ENCODE results near the gene PGBD1. TPM values are rescaled to one million over a fixed set of nuclear protein-coding genes. Genes with fewer than 3 reads are reported as not detected.

PGBD1 gene
- total RNA-seq, 1 experiment from 2014 or later, result 11.6 TPM

DNA sequence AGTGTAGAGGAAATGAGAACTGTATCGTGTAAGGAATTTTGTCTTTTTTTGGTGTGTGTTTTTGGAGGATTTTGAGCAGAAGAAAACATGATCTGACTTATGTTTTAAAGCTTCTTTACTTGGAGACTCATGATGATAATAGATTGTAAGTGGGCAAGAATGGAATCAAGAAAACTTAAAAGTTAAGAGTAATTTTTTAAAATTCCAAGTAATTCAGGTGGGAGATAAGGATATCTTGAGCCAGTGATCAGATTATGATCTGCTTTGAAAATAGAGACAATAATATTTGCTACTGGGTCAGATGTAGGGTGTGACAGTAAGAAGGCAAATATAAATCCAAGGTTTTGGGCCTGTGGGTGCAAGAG lies 13.7 kb upstream of the PGBD1 start:
- intact Hi-C loops (cut with micrococcal nuclease; ENCODE audit: unreplicated experiment), result loop anchor here (2.0 kb wide), 2 partner anchors 15 to 81 kb away; partner anchors contain the start of genes ZKSCAN3 and ZKSCAN4
- Histone ChIP-seq H3K4me1 (ENCODE audit: insufficient read depth, low read length, poor library complexity, severe bottlenecking) (peaks cover 11% of the 10 kb centered on the region), H3K36me3 (ENCODE audit: insufficient read depth, low read length, poor library complexity, severe bottlenecking) (peaks cover 6% of the 10 kb centered on the region), H3K9me3 (ENCODE audit: low read depth, low read length, poor library complexity, severe bottlenecking) (no peaks in the 10 kb centered on the region), H3K4me3 (ENCODE audit: low read depth, low read length, poor library complexity, severe bottlenecking) (peak overlapping the region; percentile 69), H3K27ac (ENCODE audit: low read depth, low read length, poor library complexity, severe bottlenecking) (peak overlapping the region; percentile 79), H3K27me3 (replicated peaks; ENCODE audit: insufficient read depth, low read depth, low read length, poor library complexity) (no peaks in the 10 kb centered on the region)
- TSS peak; percentile 73 for BruUV-seq (replicated peaks)
- no peak for DNase-seq (ENCODE audit: low spot score)
- TF ChIP-seq, protein P1, sequence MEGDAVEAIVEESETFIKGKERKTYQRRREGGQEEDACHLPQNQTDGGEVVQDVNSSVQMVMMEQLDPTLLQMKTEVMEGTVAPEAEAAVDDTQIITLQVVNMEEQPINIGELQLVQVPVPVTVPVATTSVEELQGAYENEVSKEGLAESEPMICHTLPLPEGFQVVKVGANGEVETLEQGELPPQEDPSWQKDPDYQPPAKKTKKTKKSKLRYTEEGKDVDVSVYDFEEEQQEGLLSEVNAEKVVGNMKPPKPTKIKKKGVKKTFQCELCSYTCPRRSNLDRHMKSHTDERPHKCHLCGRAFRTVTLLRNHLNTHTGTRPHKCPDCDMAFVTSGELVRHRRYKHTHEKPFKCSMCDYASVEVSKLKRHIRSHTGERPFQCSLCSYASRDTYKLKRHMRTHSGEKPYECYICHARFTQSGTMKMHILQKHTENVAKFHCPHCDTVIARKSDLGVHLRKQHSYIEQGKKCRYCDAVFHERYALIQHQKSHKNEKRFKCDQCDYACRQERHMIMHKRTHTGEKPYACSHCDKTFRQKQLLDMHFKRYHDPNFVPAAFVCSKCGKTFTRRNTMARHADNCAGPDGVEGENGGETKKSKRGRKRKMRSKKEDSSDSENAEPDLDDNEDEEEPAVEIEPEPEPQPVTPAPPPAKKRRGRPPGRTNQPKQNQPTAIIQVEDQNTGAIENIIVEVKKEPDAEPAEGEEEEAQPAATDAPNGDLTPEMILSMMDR (conservative IDR thresholded peaks at IDR 0.05; ENCODE audit: low read depth, low read length), result no peak
- TF ChIP-seq EZH2 (IDR thresholded peaks at IDR 0.05; ENCODE audit: borderline replicate concordance, low read depth, low read length, poor library complexity, severe bottlenecking), result no peak
- POLR2A ChIA-PET (ENCODE audit: low non-redundant PET), result no interaction called here
- CTCF ChIA-PET, result no interaction called here

DNA sequence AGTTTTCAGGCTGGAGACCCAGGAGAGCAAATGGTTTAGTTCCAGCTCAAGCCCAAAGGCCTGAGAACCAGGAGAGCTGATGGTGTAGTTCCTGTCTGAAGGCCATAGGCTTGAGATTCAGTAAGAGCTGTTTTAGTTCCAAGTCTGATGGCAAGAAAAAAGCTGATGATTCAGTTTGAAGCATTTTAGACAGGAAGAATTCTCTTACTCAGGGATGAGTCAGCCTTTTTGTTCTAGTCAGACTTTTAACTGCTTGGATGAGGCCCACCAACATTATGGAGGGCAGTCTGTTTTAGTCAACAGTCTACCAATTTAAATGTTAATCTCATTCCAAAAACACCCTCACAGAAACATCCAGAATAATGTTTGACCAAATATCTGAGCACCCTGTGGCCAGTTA lies 11.9 kb upstream of the PGBD1 start:
- intact Hi-C loops (cut with micrococcal nuclease; ENCODE audit: unreplicated experiment), result no loop called here
- Histone ChIP-seq H3K4me3 (ENCODE audit: low read depth, low read length, poor library complexity, severe bottlenecking) (no peak overlapping the region), H3K36me3 (ENCODE audit: insufficient read depth, low read length, poor library complexity, severe bottlenecking) (peaks cover 24% of the 10 kb centered on the region), H3K27me3 (replicated peaks; ENCODE audit: insufficient read depth, low read depth, low read length, poor library complexity) (no peaks in the 10 kb centered on the region), H3K4me1 (ENCODE audit: insufficient read depth, low read length, poor library complexity, severe bottlenecking) (peaks cover 11% of the 10 kb centered on the region), H3K9me3 (ENCODE audit: low read depth, low read length, poor library complexity, severe bottlenecking) (no peaks in the 10 kb centered on the region), H3K27ac (ENCODE audit: low read depth, low read length, poor library complexity, severe bottlenecking) (peak overlapping the region; percentile 29)
- ChIA-PET CTCF (no interaction called here), POLR2A (ENCODE audit: low non-redundant PET) (interaction anchor here (1.0 kb wide), 1 partner anchor 17 kb away, joined by 5 read pairs; the partner anchor contains the start of gene ZKSCAN4)
- DNase-seq (ENCODE audit: low spot score), result peak; percentile 57
- no TSS peak for BruUV-seq (replicated peaks)
- TF ChIP-seq, protein P1 (conservative IDR thresholded peaks at IDR 0.05; ENCODE audit: low read depth, low read length), result no peak

DNA sequence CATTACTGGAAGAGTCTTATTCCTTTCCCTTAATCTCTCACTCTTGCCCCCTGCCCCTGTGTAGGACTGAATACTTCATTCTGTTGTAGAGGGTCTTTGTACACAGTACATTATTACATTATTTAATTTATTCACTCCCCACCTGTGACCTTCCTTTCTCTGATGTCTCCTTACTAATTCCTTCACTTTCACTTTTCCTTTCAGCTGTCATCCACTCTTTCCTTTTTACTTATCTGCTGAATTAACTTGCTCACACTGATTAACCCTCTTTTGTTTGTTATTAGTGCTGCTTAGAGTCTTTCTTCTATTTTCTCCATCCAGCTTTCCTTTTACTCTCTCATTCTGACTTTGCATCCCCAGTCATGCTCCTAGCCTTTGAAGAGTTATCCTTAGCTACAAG lies 6.5 kb upstream of the PGBD1 start:
- POLR2A ChIA-PET (ENCODE audit: low non-redundant PET), result no interaction called here
- Histone ChIP-seq H3K27me3 (replicated peaks; ENCODE audit: insufficient read depth, low read depth, low read length, poor library complexity) (no peaks in the 10 kb centered on the region), H3K9me3 (ENCODE audit: low read depth, low read length, poor library complexity, severe bottlenecking) (no peaks in the 10 kb centered on the region), H3K4me1 (ENCODE audit: insufficient read depth, low read length, poor library complexity, severe bottlenecking) (no peaks in the 10 kb centered on the region), H3K4me3 (ENCODE audit: low read depth, low read length, poor library complexity, severe bottlenecking) (no peak overlapping the region), H3K36me3 (ENCODE audit: insufficient read depth, low read length, poor library complexity, severe bottlenecking) (peaks cover 50% of the 10 kb centered on the region), H3K27ac (ENCODE audit: low read depth, low read length, poor library complexity, severe bottlenecking) (no peak overlapping the region)
- no TSS peak for BruUV-seq (replicated peaks)
- TF ChIP-seq, protein P1 (conservative IDR thresholded peaks at IDR 0.05; ENCODE audit: low read depth, low read length), result no peak
- no peak for TF ChIP-seq EZH2 (IDR thresholded peaks at IDR 0.05; ENCODE audit: borderline replicate concordance, low read depth, low read length, poor library complexity, severe bottlenecking)
- CTCF ChIA-PET, result no interaction called here
- DNase-seq (ENCODE audit: low spot score), result no peak
- intact Hi-C loops (cut with micrococcal nuclease; ENCODE audit: unreplicated experiment), result no loop called here

All from A673 (cell line).